Heart left ventricle (tissue), 16 donors: Measurements from ENCODE around the gene SHC1. TPM values are rescaled to one million over a fixed set of nuclear protein-coding genes. Genes with fewer than 3 reads are reported as not detected.
A peak's percentile ranks its signal among the peaks of the same experiment; 100 is the strongest.

Experiments
- ATAC-seq, 4 donors: fragments of 200-7000 bp; cut with Tn5 transposase; one replicate each; pipeline ENCODE4 v1.9.1; 2020 to 2022; ENCODE audit warnings: moderate library complexity in 4 of 4, mild to moderate bottlenecking in 3 of 4, moderate number of reproducible peaks in 1 of 4
- DNase-seq, 5 donors: peaks; one replicate each; pipeline ENCODE4 v3.0.0-alpha.2; 2020
- H3K27ac ChIP-seq, 12 donors: fragments of 200-600 bp; sonication (generic) in 4 of 12; one replicate each; pipeline versions ENCODE4 v1.5.0 to v1.8.0; 2016 to 2022; ENCODE audit warnings: mild to moderate bottlenecking in 2 of 12
- H3K27me3 ChIP-seq, 9 donors: fragments of 200-600 bp; sonication (generic) in 2 of 9; one replicate each; pipeline versions ENCODE4 v1.5.1 to v1.8.0; 2016 to 2022; ENCODE audit warnings: mild to moderate bottlenecking in 3 of 9
- H3K36me3 ChIP-seq, 9 donors: fragments of 200-600 bp; sonication (generic) in 2 of 9; one replicate each; pipeline versions ENCODE4 v1.5.0 to v1.8.0; 2018 to 2022; ENCODE audit warnings: mild to moderate bottlenecking in 2 of 9
- H3K4me1 ChIP-seq, 12 donors: fragments of 200-600 bp; sonication (generic) in 4 of 12; one replicate each; pipeline versions ENCODE4 v1.5.0 to v1.8.0; 2016 to 2022; ENCODE audit warnings: mild to moderate bottlenecking in 3 of 12
- H3K4me3 ChIP-seq, 12 donors: fragments of 200-600 bp; sonication (generic) in 4 of 12; one replicate each; pipeline versions ENCODE4 v1.5.0 to v1.8.0; 2017 to 2022; ENCODE audit warnings: mild to moderate bottlenecking in 9 of 12, moderate library complexity in 4 of 12
- H3K9me3 ChIP-seq, 12 donors: fragments of 200-600 bp; sonication (generic) in 4 of 12; one replicate each; pipeline versions ENCODE4 v1.5.0 to v1.8.0; 2016 to 2022; ENCODE audit warnings: mild to moderate bottlenecking in 1 of 12
- CTCF ChIP-seq, 12 donors: fragments of 200-600 bp; sonication (generic) in 4 of 12; IDR thresholded peaks; one replicate each; pipeline versions ENCODE4 v1.5.0 to v1.8.0; 2018 to 2022; ENCODE audit warnings: antibody characterized with exemption in 12 of 12, mild to moderate bottlenecking in 5 of 12
- POLR2A ChIP-seq, 2 donors: fragments of 450-650 bp; IDR thresholded peaks; one replicate each; pipeline ENCODE4 v1.6.1; 2017; ENCODE audit warnings: antibody characterized with exemption in 2 of 2, mild to moderate bottlenecking in 2 of 2, moderate library complexity in 2 of 2
- WGBS, 4 donors: extraction: QIAGEN DNeasy Blood & Tissue Kit in 2 of 4; methylation state at CpG; one replicate each; pipeline versions ENCODE4 v1.1.5 to v1.1.7; 2013 to 2018; 5-methylcytosine and 5-hydroxymethylcytosine counted together
- intact Hi-C, 10 donors: fragments of 100-400 bp; cut with DNase I; formaldehyde crosslinking; loops; one replicate each; pipeline versions ENCODE4 v1.11.1 to v1.14.2; 2022
- polyA plus RNA-seq, 2 donors: library from polyadenylated mRNA; stranded (reverse); fragments of 200-250 nt; gene quantifications; one replicate each; pipeline ENCODE4 v1.2.3, GENCODE V29; 2013
- total RNA-seq, 9 donors: library from RNA; depleted of rRNA in 2 of 9; stranded (reverse); fragments of >200 nt in 2 of 9; fragmentation: NEBNext Ultra II Directional in 3 of 9; extraction: Animal tissue kit (Norgen Biotek cat#: 25700) in 3 of 9; gene quantifications; one replicate each; pipeline versions ENCODE4 v1.1.0 to v1.2.4, GENCODE V29; 2016 to 2023
- donor health status: ischemic (EF 13 %, LVEDD 7.1; RV severe dilation, severe dysfunction).
- donor health status: healthy with polysubstance abuse.
- donor health status: DM: no; HTN: yes; CAD: no.
- donor health status: DM: no; HTN: no; CAD: no.
- donor health status: ischemic (EF 25% LVEDD 6.9; RV normal size, moderate dysfunction).
- donor health status: ischemic (EF 25% LVEDD 5.7; RV mildly dilated, moderate dysfunction).
- donor health status: healthy.
- donor health status: DM: yes; HTN: yes; CAD: no.
- donor health status: ischemic (EF 35%, LVEDD 5.7; RV mildly dilated, moderate dysfunction).
- donor health status: nonischemic (EF 11% LVEDD 7.7; RV severe dilation, severe dysfunction).
- donor health status: DM: yes; HTN: yes; CAD: no.
- donor health status: PGD.
- donor health status: ischemic (EF 29% LVEDD 5.4; RV normal size, mild dysfunction).
- donor health status: nonischemic (EF 23%, LVEDD 6.1; RV moderate dilation, normal function).

SHC1 gene
- total and polyA plus RNA-seq, 11 donors: 23.6 to 115 (median 62.4) TPM

- ATAC-seq (peak in 1 of 4 donors; percentile 2), DNase-seq (peak in 3 of 5 donors; percentile 39 to 71 (median 60))
- Histone ChIP-seq H3K36me3 (no peaks in the 10 kb centered on the region), H3K27me3 (no peaks in the 10 kb centered on the region), H3K9me3 (no peaks in the 10 kb centered on the region), H3K27ac (peak overlapping the region; percentile 16 to 98 (median 95)), H3K4me3 (peak overlapping the region in 9 of 12 donors; percentile 2 to 59 (median 31)), H3K4me1 (peaks cover 8 to 91% (median 67%) of the 10 kb centered on the region in 12 donors)
- no peak for TF ChIP-seq POLR2A (IDR thresholded peaks at IDR 0.05)
- intact Hi-C loops: no loop called here
- 66 to 77% (median 72%) methylated on average over 11 to 16 of the region's 16 CpGs for WGBS, 4 donors
These were observed 37.7 kb upstream of the SHC1 start for GRCh38 chr1:155008015-155008941.

DNA sequence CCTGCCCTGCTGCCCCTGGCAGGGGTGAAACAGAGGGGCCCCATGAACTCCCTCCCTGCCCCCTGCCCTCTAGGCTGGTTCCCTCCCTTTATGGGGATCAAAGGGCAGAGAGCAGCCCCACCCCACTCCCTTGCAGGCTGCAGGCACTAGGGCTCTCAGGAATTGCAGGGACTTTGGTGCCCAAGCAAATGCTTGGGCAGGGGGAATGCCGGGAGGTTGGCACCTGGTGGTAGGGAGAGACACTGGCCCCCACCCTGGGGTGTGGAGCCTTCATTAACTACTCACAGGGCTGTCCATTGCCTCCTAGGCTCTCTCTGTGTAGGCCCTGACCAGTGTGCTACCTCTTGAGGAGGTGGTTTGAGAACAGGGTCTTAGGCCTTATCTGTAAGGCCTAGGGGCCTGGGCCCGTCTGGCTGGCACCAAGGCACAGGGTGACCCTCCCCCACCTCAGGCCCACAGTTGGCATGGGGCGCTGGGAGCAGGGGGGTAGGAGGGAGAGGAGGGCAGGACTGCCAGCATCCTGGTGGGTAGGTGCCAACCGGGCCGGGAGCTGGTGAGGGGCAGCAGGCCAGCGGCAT lies 36.8 kb upstream of the SHC1 start:
- no peak for TF ChIP-seq POLR2A (IDR thresholded peaks at IDR 0.05)
- TF ChIP-seq CTCF (IDR thresholded peaks at IDR 0.05): no peak
- peak; percentile 75 to 88 (median 85) for DNase-seq
- H3K27ac ChIP-seq: peak overlapping the region in 11 of 12 donors; percentile 66 to 98 (median 95)
- no peaks in the 10 kb centered on the region for H3K9me3 ChIP-seq
- 52 to 61% (median 56%) methylated on average over 6 of the region's 6 CpGs for whole genome bisulfite sequencing, 4 donors
- intact Hi-C loops: no loop called here
- no peaks in the 10 kb centered on the region for H3K27me3 ChIP-seq
- H3K4me1 ChIP-seq: peaks cover 8 to 82% (median 61%) of the 10 kb centered on the region in 12 donors
- H3K36me3 ChIP-seq: no peaks in the 10 kb centered on the region
- peak overlapping the region in 7 of 12 donors; percentile 1 to 59 (median 32) for H3K4me3 ChIP-seq
- ATAC-seq: peak; percentile 28 to 55 (median 32)

DNA sequence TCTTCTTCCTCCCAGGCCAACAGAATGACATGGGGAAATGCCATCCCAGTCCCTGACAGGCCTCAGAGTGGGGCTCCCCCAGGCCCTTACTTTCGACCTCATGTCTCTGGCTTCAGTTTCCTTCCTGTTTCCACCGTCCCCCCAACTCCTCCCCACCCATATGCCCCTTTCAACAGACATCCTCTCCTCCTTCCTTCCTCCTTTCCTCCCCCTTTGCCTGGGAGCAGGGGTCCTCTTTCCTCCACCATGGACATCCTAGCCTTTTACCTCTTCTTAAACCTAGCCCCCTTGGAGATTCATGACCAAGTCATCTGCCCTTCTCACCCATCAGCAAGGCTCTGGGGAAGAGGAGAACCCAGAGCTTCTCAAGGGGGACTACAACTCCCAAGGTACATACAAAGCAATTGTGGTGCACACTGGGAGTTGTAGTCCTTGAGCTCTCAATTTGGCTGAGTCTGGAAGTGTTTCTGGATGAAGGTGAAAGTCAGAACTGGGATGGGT lies 36.1 kb upstream of the SHC1 start:
- H3K27ac ChIP-seq: peak overlapping the region; percentile 77 to 98 (median 95)
- H3K4me3 ChIP-seq: peak overlapping the region in 2 of 12 donors; percentile 7 to 83
- no peak for ATAC-seq
- no peaks in the 10 kb centered on the region for H3K27me3 ChIP-seq
- no peaks in the 10 kb centered on the region for H3K36me3 ChIP-seq
- DNase-seq: peak in 2 of 5 donors; percentile 43 to 44
- TF ChIP-seq CTCF (IDR thresholded peaks at IDR 0.05) (no peak), POLR2A (IDR thresholded peaks at IDR 0.05) (no peak)
- H3K9me3 ChIP-seq: no peaks in the 10 kb centered on the region
- 42 to 64% (median 47%) methylated on average over 2 of the region's 2 CpGs for WGBS, 4 donors
- peaks cover 8 to 75% (median 55%) of the 10 kb centered on the region in 12 donors for H3K4me1 ChIP-seq
- intact Hi-C loops: no loop called here

DNA sequence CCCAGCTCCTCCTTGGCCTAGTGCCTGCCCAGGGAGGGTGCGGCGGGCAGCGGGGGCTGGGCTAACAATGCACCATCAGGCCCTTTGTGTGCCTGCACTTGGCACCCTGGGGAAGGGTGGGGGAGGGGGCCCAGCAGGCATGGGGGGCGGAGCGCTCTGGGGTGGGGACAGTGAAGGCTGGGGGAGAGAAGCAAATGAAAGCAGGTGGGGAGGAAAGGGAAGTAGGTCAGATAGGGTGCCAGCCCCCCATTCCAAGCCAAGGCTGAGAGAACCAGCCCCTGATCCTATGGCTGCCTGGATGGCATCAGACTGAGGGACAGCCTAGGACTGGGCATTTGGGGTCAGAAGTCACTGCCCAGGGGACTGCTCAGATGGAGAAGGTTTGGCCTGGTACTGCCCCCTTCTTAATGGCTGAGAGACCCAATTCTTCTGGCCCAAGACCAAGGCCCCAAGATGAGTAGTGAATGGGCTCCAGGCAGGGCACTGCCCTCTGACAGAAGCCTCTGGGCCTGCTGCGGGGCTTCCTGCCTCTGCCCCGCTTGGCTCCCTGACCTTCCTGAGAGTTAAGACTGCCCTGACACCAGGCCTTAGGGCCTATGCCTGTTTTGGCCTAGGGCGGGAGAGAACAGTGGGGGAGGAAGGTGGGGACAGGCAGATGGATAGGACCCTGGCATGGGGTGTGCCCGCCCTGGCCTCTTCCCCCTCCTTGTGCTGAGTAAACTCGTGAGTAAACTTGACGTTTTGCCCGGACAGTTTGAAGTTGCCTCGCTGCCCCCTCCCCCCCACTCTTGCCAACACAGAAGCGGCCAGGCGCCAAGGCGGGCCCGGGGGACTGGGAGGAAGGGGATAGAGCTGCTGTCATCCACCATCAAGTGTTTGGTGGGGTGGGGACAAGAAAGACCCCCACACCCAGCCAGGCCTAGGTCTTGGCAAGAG lies 34.8 kb upstream of the SHC1 start:
- 38 to 45% (median 42%) methylated on average over 16 to 17 of the region's 17 CpGs for WGBS, 4 donors
- DNase-seq (peak; percentile 78 to 89 (median 82)), ATAC-seq (peak in 3 of 4 donors; percentile 0 to 31 (median 27))
- H3K36me3 ChIP-seq: no peaks in the 10 kb centered on the region
- intact Hi-C loops: no loop called here
- no peak for TF ChIP-seq CTCF (IDR thresholded peaks at IDR 0.05)
- peak in 1 of 2 donors; percentile 46 for TF ChIP-seq POLR2A (IDR thresholded peaks at IDR 0.05)
- no peaks in the 10 kb centered on the region for H3K27me3 ChIP-seq
- no peaks in the 10 kb centered on the region for H3K9me3 ChIP-seq
- peak overlapping the region in 8 of 12 donors; percentile 26 to 96 (median 84) for H3K4me3 ChIP-seq
- H3K4me1 ChIP-seq: peaks cover 5 to 64% (median 50%) of the 10 kb centered on the region in 12 donors
- peak overlapping the region; percentile 77 to 98 (median 95) for H3K27ac ChIP-seq
